Suprapubic skin (tissue), 3 donors: ENCODE measurements around the gene RBP4.

ENCODE experiments used
- CTCF ChIP-seq, 2 donors: fragments of 200-600 bp in 1 of 2; fragments of 450-650 bp in 1 of 2; sonication (generic) in 1 of 2; IDR thresholded peaks; one replicate each; pipeline ENCODE4 v1.5.1; 2016 to 2019; ENCODE audit warnings: antibody characterized with exemption in 2 of 2, mild to moderate bottlenecking in 1 of 2, moderate library complexity in 1 of 2
- EP300 ChIP-seq: sonication (generic); formaldehyde crosslinking; IDR thresholded peaks from one replicate; pipeline ENCODE4 v1.6.1; 2017; ENCODE audit warnings: antibody characterized with exemption

- TF ChIP-seq CTCF (IDR thresholded peaks at IDR 0.05): no peak
- no peak for TF ChIP-seq EP300
Measured at GRCh38 chr10:93600446-93601145, 439 bp downstream of the RBP4 start.
